HepG2 (cell line): ENCODE results near the gene HABP4. TPM values are rescaled to one million over a fixed set of nuclear protein-coding genes. Genes with fewer than 3 reads are reported as not detected.

Experiments
- ATAC-seq: fragments of 200-7000 bp; cut with Tn5 transposase; 3 replicates; pipeline ENCODE4 v1.9.1; 2020; ENCODE audit warnings: mild to moderate bottlenecking, moderate library complexity
- BruUV-seq: library from RNA; stranded (reverse); fragments of 400-500 nt; replicated peaks from 2 replicates; lab custom pipeline; 2021; lab: Mats Ljungman, UMichigan
- CTCF ChIA-PET: fragments of 300-600 bp; formaldehyde crosslinking; extraction: SDS; loops from one replicate; lab custom pipeline; 2021; ENCODE audit warnings: low total read pairs, inconsistent platforms, low intra/inter-chr PET ratio; lab: Yijun Ruan, JAX
- POLR2A ChIA-PET: fragments of 350-600 bp; sonication (Branson Sonifier 250); formaldehyde crosslinking; loops from one replicate; lab custom pipeline; 2020; ENCODE audit warnings: antibody characterized with exemption, inconsistent platforms; lab: Yijun Ruan, JAX
- DNase-seq: peaks from one replicate; pipeline ENCODE4 v3.0.0-alpha.2; 2015; ENCODE audit warnings: low spot score
- FAIRE-seq: peaks from 3 replicates; lab custom pipeline; 2011; peaks lifted over from hg19 to GRCh38; lab: Jason Lieb, UNC
- H2AFZ ChIP-seq: one replicate; pipeline ENCODE4 v1.6.1; 2011; ENCODE audit warnings: low read length, inconsistent platforms
- H3K27ac ChIP-seq: fragments of 300-600 bp; 3 replicates; pipeline ENCODE4 v1.8.0; 2011; ENCODE audit warnings: mixed run types, mild to moderate bottlenecking, mixed read lengths, low read length, inconsistent platforms; ENCODE audit not compliant: insufficient read depth; ENCODE audit errors: extremely low read length
- H3K27me3 ChIP-seq, 2 experiments: fragments of 200-600 bp in 1 of 2; 2 replicates in 1 of 2; 3 replicates in 1 of 2; pipeline versions ENCODE4 v1.6.0 to v1.8.0; 2011; ENCODE audit warnings: low read length in 2 of 2, mild to moderate bottlenecking in 2 of 2, moderate library complexity in 2 of 2, inconsistent platforms in 1 of 2; ENCODE audit not compliant: insufficient read depth in 2 of 2, control insufficient read depth in 1 of 2
- H3K36me3 ChIP-seq, 2 experiments: fragments of 200-600 bp in 1 of 2; replicated peaks in 1 of 2; 2 replicates in 1 of 2; 3 replicates in 1 of 2; pipeline versions ENCODE4 v1.5.1 to v1.8.0; 2011; ENCODE audit warnings: low read length in 2 of 2, inconsistent platforms in 1 of 2; ENCODE audit not compliant: insufficient read depth in 2 of 2, control insufficient read depth in 1 of 2
- H3K4me1 ChIP-seq: 2 replicates; pipeline ENCODE4 v1.5.1; 2012; ENCODE audit warnings: low read length, inconsistent platforms; ENCODE audit not compliant: insufficient read depth
- H3K4me2 ChIP-seq: 2 replicates; pipeline ENCODE4 v1.6.0; 2011; ENCODE audit warnings: low read depth, low read length, inconsistent platforms
- H3K4me3 ChIP-seq, 3 experiments: fragments of 200-600 bp in 1 of 3; sonication (generic), shearing (Covaris generic) in 1 of 3; replicated peaks in 1 of 3; 2 replicates each; pipeline ENCODE4 v1.5.1; 2011 to 2016; ENCODE audit warnings: low read length in 3 of 3, inconsistent platforms in 2 of 3, low read depth in 2 of 3, mild to moderate bottlenecking in 2 of 3, control low read depth in 1 of 3, mixed read lengths in 1 of 3; ENCODE audit not compliant: insufficient read depth in 1 of 3
- H3K79me2 ChIP-seq: one replicate; pipeline ENCODE4 v1.6.1; 2011; ENCODE audit warnings: low read length, inconsistent platforms; ENCODE audit not compliant: insufficient read depth
- H3K9ac ChIP-seq: 2 replicates; pipeline ENCODE4 v1.6.0; 2011; ENCODE audit warnings: mild to moderate bottlenecking, low read depth, low read length, inconsistent platforms; ENCODE audit not compliant: insufficient read depth
- H3K9me3 ChIP-seq: 2 replicates; pipeline ENCODE4 v1.5.1; 2012; ENCODE audit warnings: mild to moderate bottlenecking, low read length
- H4K20me1 ChIP-seq: 2 replicates; pipeline ENCODE4 v1.6.0; 2011; ENCODE audit warnings: inconsistent platforms, mild to moderate bottlenecking, low read length, moderate library complexity; ENCODE audit not compliant: insufficient read depth
- BCL6 ChIP-seq: IDR thresholded peaks from 2 replicates; pipeline ENCODE4 v1.6.1; 2016; ENCODE audit warnings: missing genetic modification reagents, missing compliant biosample characterization
- CBX5 ChIP-seq: sonication (generic); formaldehyde crosslinking; IDR thresholded peaks from 2 replicates; pipeline ENCODE4 v1.4.0; 2020; ENCODE audit warnings: missing genetic modification reagents, borderline replicate concordance
- CEBPB ChIP-seq: IDR thresholded peaks from 2 replicates; pipeline ENCODE4 v1.6.1; 2011; ENCODE audit warnings: low read depth, low read length, improper control_type of control experiment, borderline replicate concordance
- EP300 ChIP-seq, 3 experiments: sonication (generic) in 1 of 3; formaldehyde crosslinking in 1 of 3; IDR thresholded peaks; 2 replicates each; pipeline versions ENCODE4 v1.5.1 to v1.6.1; 2011 to 2020; ENCODE audit warnings: low read depth in 2 of 3, low read length in 2 of 3, borderline replicate concordance in 1 of 3, improper control_type of control experiment in 1 of 3, mild to moderate bottlenecking in 1 of 3, missing genetic modification reagents in 1 of 3, moderate library complexity in 1 of 3
- FOSL1 ChIP-seq: sonication (generic); formaldehyde crosslinking; IDR thresholded peaks from 2 replicates; pipeline ENCODE4 v1.9.0; 2021; ENCODE audit warnings: missing genetic modification reagents, borderline replicate concordance
- FOSL2 ChIP-seq: sonication (generic); formaldehyde crosslinking; IDR thresholded peaks from 2 replicates; pipeline ENCODE4 v1.4.0; 2020; ENCODE audit warnings: missing genetic modification reagents
- GATAD2A ChIP-seq: IDR thresholded peaks from 2 replicates; pipeline ENCODE4 v1.6.1; 2016
- HDAC2 ChIP-seq: sonication (generic); formaldehyde crosslinking; IDR thresholded peaks from 2 replicates; pipeline ENCODE4 v1.4.0; 2020; ENCODE audit warnings: missing genetic modification reagents
- HMG20A ChIP-seq: IDR thresholded peaks from 2 replicates; pipeline ENCODE4 v1.6.1; 2016; ENCODE audit warnings: borderline replicate concordance
- NCOA2 ChIP-seq: sonication (generic); formaldehyde crosslinking; IDR thresholded peaks from 2 replicates; pipeline ENCODE4 v1.8.0; 2022; ENCODE audit warnings: inconsistent platforms
- RNF2 ChIP-seq: fragments of 450-650 bp; conservative IDR thresholded peaks from 2 replicates; pipeline ENCODE4 v1.6.1; 2016; ENCODE audit warnings: low read depth
- SOX6 ChIP-seq, 2 experiments: fragments of 450-650 bp in 1 of 2; sonication (generic) in 1 of 2; formaldehyde crosslinking in 1 of 2; IDR thresholded peaks; 2 replicates each; pipeline versions ENCODE4 v1.4.0 to v1.6.1; 2017 to 2020; ENCODE audit warnings: antibody characterized with exemption in 1 of 2, mild to moderate bottlenecking in 1 of 2, missing genetic modification reagents in 1 of 2
- TAF1 ChIP-seq: sonication (generic); formaldehyde crosslinking; IDR thresholded peaks from 2 replicates; pipeline ENCODE4 v1.4.0; 2020; ENCODE audit warnings: missing genetic modification reagents
- TBP ChIP-seq: sonication (generic); formaldehyde crosslinking; IDR thresholded peaks from 2 replicates; pipeline ENCODE4 v1.5.0; 2020; ENCODE audit warnings: missing genetic modification reagents
- WIZ ChIP-seq: sonication (generic); formaldehyde crosslinking; IDR thresholded peaks from 2 replicates; pipeline ENCODE4 v1.5.1; 2020; ENCODE audit warnings: mild to moderate bottlenecking, missing genetic modification reagents
- ZNF563 ChIP-seq: sonication (generic); formaldehyde crosslinking; IDR thresholded peaks from 2 replicates; pipeline ENCODE4 v1.8.0; 2022; ENCODE audit warnings: mild to moderate bottlenecking, moderate library complexity, missing genetic modification reagents
- ZNF713 ChIP-seq: sonication (generic); formaldehyde crosslinking; IDR thresholded peaks from 2 replicates; pipeline ENCODE4 v1.4.0; 2020; ENCODE audit warnings: mild to moderate bottlenecking, missing genetic modification reagents
- WGBS: methylation state at CpG from one replicate; pipeline ENCODE4 v1.1.6; 2017; ENCODE audit warnings: low lambda C conversion rate; 5-methylcytosine and 5-hydroxymethylcytosine counted together
- in situ Hi-C: cut with HindIII; loops from 2 replicates; pipeline ENCODE4 v1.10.0; 2017; ENCODE audit warnings: low pct_unique_long_range_greater_than_20kb; ENCODE audit not compliant: extremely low pct_ligation_motif_present
- intact Hi-C: fragments of 100-400 bp; cut with micrococcal nuclease; formaldehyde crosslinking; loops from one replicate; pipeline ENCODE4 v1.10.0; 2022; ENCODE audit not compliant: unreplicated experiment
- polyA plus RNA-seq, 8 experiments: library from polyadenylated mRNA; depleted of rRNA in 3 of 8; stranded (reverse) in 7 of 8; unstranded in 1 of 8; fragments of >200 nt; fragmentation: Illumina TruSeq in 4 of 8; extraction: Trizol in 4 of 8; gene quantifications; 2 replicates each; pipeline versions ENCODE4 v1.2.1 to v1.2.3, GENCODE V29; 2011 to 2016; ENCODE audit warnings: low read depth in 4 of 8, missing spikeins in 1 of 8, mixed read lengths in 1 of 8; ENCODE audit not compliant: insufficient read depth in 1 of 8
- total RNA-seq, 5 experiments: library from RNA; depleted of rRNA; stranded (reverse); fragments of >200 nt; fragmentation: Illumina TruSeq; extraction: Trizol; gene quantifications; 2 replicates each; pipeline ENCODE4 v1.2.3, GENCODE V29; 2016; ENCODE audit warnings: low read depth in 1 of 5
- TF ChIP-seq, protein P1 (sequence below): sonication (generic); formaldehyde crosslinking; IDR thresholded peaks from 2 replicates; pipeline ENCODE4 v1.5.1; 2020; ENCODE audit warnings: missing genetic modification reagents, mild to moderate bottlenecking, borderline replicate concordance
- TF ChIP-seq, protein P2 (sequence below): sonication (generic); formaldehyde crosslinking; IDR thresholded peaks from 2 replicates; pipeline ENCODE4 v1.9.0; 2021; ENCODE audit warnings: missing genetic modification reagents, borderline replicate concordance
- TF ChIP-seq, protein P3 (sequence below): IDR thresholded peaks from 2 replicates; pipeline ENCODE4 v1.6.1; 2016; ENCODE audit warnings: missing biosample characterization, missing genetic modification reagents, low read depth

HABP4 gene
- total and polyA plus RNA-seq, 2 of the 13 experiments (the other 11 are each of a cell fraction or from before 2014, with no cell fraction given): 14.3 to 26.6 TPM

DNA sequence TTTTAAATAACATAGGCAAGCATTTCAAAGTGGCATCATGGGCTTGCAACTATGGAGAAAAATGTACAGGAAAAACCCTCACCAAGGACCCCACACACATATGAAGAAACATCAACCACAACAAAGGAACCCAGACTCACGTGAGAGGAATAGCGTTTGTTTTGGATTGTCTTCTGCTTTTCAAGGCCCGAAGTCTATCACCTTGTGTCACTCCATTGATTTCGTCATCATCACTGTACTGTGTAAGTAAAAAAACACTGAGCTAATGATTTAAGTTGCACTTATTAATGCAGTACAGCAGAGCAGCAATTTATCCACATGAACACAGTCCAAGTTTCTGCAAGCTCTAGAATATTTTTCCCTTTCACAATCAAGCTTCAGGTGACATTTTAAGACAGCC lies 72.4 kb downstream of the HABP4 start:
- H4K20me1 ChIP-seq: no peaks in the 10 kb centered on the region
- peaks cover 14% of the 10 kb centered on the region for H3K4me1 ChIP-seq
- in situ Hi-C loops: no loop called here
- no peaks in the 10 kb centered on the region for H3K79me2 ChIP-seq
- H3K9ac ChIP-seq: no peak overlapping the region
- no TSS peak for BruUV-seq
- H3K36me3 ChIP-seq: peaks cover 1 to 41% of the 10 kb centered on the region in 2 experiments; a peak in 4 of 5 replicates
- FAIRE-seq: peak; percentile 49
- WGBS: 46% methylated on average over 4 of the region's 4 CpGs
- H3K27me3 ChIP-seq: no peaks in the 10 kb centered on the region
- peak; percentile 55 for ATAC-seq
- H3K4me2 ChIP-seq: no peak overlapping the region
- peak overlapping the region; percentile 16 for H3K27ac ChIP-seq
- no peak overlapping the region for H3K4me3 ChIP-seq
- peak; percentile 60 for DNase-seq
- ChIA-PET POLR2A (interaction anchor here (0.8 to 2.5 kb wide), 3 partner anchors 31 to 44 kb away, joined by 3 to 11 read pairs (median 3); no protein-coding TSS in a partner anchor), CTCF (no interaction called here)
- intact Hi-C loops: no loop called here
- H3K9me3 ChIP-seq: no peaks in the 10 kb centered on the region
- no peak overlapping the region for H2AFZ ChIP-seq
- TF ChIP-seq WIZ (CRISPR knock-in tag): no peak
- TF ChIP-seq SOX6 (IDR thresholded peaks at IDR 0.05): no peak
- TF ChIP-seq SOX6 (CRISPR knock-in tag; IDR thresholded peaks at IDR 0.05): peak; percentile 95
- TF ChIP-seq, protein P1, sequence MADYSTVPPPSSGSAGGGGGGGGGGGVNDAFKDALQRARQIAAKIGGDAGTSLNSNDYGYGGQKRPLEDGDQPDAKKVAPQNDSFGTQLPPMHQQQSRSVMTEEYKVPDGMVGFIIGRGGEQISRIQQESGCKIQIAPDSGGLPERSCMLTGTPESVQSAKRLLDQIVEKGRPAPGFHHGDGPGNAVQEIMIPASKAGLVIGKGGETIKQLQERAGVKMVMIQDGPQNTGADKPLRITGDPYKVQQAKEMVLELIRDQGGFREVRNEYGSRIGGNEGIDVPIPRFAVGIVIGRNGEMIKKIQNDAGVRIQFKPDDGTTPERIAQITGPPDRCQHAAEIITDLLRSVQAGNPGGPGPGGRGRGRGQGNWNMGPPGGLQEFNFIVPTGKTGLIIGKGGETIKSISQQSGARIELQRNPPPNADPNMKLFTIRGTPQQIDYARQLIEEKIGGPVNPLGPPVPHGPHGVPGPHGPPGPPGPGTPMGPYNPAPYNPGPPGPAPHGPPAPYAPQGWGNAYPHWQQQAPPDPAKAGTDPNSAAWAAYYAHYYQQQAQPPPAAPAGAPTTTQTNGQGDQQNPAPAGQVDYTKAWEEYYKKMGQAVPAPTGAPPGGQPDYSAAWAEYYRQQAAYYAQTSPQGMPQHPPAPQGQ (CRISPR knock-in tag): no peak
- no peak for TF ChIP-seq EP300 (IDR thresholded peaks at IDR 0.05; ENCODE audit: low read depth in 2 of 2, low read length in 2 of 2)
- no peak; the same call in 1 of the 2 replicates for TF ChIP-seq EP300 (CRISPR knock-in tag; IDR thresholded peaks at IDR 0.05; ENCODE audit: borderline replicate concordance)
- peak; percentile 56; the same call in 1 of the 2 replicates for TF ChIP-seq GATAD2A (CRISPR knock-in tag)
- TF ChIP-seq ZNF713: no peak
- peak; percentile 21; the same call in 1 of the 2 replicates for TF ChIP-seq FOSL2
- 0 out of 2 replicates have a peak, but pooled peaks have one; percentile 18 for TF ChIP-seq HMG20A (CRISPR knock-in tag)
- TF ChIP-seq NCOA2 (CRISPR knock-in tag): 0 out of 2 replicates have a peak, but pooled peaks have one; percentile 29
- TF ChIP-seq CBX5 (CRISPR knock-in tag): no peak
- no peak for TF ChIP-seq ZNF563 (CRISPR knock-in tag)
- TF ChIP-seq CEBPB: peak; percentile 81
- TF ChIP-seq FOSL1 (CRISPR knock-in tag): no peak
- 0 out of 2 replicates have a peak, but pooled peaks have one; percentile 12 for TF ChIP-seq BCL6 (CRISPR knock-in tag)
- TF ChIP-seq TAF1: no peak
- TF ChIP-seq, protein P2, sequence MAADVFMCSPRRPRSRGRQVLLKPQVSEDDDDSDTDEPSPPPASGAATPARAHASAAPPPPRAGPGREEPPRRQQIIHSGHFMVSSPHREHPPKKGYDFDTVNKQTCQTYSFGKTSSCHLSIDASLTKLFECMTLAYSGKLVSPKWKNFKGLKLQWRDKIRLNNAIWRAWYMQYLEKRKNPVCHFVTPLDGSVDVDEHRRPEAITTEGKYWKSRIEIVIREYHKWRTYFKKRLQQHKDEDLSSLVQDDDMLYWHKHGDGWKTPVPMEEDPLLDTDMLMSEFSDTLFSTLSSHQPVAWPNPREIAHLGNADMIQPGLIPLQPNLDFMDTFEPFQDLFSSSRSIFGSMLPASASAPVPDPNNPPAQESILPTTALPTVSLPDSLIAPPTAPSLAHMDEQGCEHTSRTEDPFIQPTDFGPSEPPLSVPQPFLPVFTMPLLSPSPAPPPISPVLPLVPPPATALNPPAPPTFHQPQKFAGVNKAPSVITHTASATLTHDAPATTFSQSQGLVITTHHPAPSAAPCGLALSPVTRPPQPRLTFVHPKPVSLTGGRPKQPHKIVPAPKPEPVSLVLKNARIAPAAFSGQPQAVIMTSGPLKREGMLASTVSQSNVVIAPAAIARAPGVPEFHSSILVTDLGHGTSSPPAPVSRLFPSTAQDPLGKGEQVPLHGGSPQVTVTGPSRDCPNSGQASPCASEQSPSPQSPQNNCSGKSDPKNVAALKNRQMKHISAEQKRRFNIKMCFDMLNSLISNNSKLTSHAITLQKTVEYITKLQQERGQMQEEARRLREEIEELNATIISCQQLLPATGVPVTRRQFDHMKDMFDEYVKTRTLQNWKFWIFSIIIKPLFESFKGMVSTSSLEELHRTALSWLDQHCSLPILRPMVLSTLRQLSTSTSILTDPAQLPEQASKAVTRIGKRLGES (CRISPR knock-in tag): no peak
- TF ChIP-seq RNF2: no peak
- no peak for TF ChIP-seq TBP (CRISPR knock-in tag)
- TF ChIP-seq, protein P3, sequence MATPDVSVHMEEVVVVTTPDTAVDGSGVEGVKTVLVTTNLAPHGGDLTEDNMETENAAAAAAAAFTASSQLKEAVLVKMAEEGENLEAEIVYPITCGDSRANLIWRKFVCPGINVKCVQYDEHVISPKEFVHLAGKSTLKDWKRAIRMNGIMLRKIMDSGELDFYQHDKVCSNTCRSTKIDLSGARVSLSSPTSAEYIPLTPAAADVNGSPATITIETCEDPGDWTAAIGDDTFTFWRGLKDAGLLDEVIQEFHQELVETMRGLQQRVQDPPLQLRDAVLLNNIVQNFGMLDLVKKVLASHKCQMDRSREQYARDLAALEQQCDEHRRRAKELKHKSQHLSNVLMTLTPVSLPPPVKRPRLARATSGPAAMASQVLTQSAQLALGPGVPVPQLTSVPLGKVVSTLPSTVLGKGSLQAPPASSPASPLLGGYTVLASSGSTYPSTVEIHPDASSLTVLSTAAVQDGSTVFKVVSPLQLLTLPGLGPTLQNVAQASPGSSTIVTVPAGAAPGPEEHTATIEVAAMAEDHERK (CRISPR knock-in tag): no peak
- TF ChIP-seq HDAC2: peak; percentile 24; the same call in 1 of the 2 replicates
